SJCRH30 (cell line): ENCODE measurements around the gene MYCL. TPM values are rescaled to one million over a fixed set of nuclear protein-coding genes. Genes with fewer than 3 reads are reported as not detected.
"Not testable (repeated sequence)": the region's sequence is repeated elsewhere in the genome, so short reads cannot be mapped to it uniquely, and the experiment has no call there.

Experiments used
- DNase-seq, 2 experiments: peaks; one replicate each; pipeline ENCODE4 v3.0.0-alpha.2; 2015 to 2020
- H3K27ac ChIP-seq: fragments of 250-450 bp; sonication (Bioruptor Pico); 2 replicates; pipeline ENCODE4 v1.5.1; 2020; ENCODE audit warnings: mild to moderate bottlenecking, moderate library complexity
- H3K27me3 ChIP-seq: fragments of 250-450 bp; sonication (Bioruptor Pico); 2 replicates; pipeline ENCODE4 v1.5.1; 2020; ENCODE audit warnings: mild to moderate bottlenecking, moderate library complexity
- H3K36me3 ChIP-seq: fragments of 250-450 bp; sonication (Bioruptor Pico); 2 replicates; pipeline ENCODE4 v1.5.1; 2020; ENCODE audit warnings: mild to moderate bottlenecking, moderate library complexity
- H3K4me1 ChIP-seq: fragments of 250-450 bp; sonication (Bioruptor Pico); 2 replicates; pipeline ENCODE4 v1.5.1; 2020; ENCODE audit warnings: mild to moderate bottlenecking, moderate library complexity
- H3K4me3 ChIP-seq: fragments of 250-450 bp; sonication (Bioruptor Pico); 2 replicates; pipeline ENCODE4 v1.5.1; 2020; ENCODE audit warnings: mild to moderate bottlenecking, moderate library complexity
- H3K9me3 ChIP-seq: fragments of 250-450 bp; sonication (Bioruptor Pico); replicated peaks from 2 replicates; pipeline ENCODE4 v1.5.1; 2020; ENCODE audit warnings: mild to moderate bottlenecking, moderate library complexity
- total RNA-seq: library from RNA; depleted of rRNA; stranded (reverse); fragments of >200 nt; shearing (Covaris generic); gene quantifications from 2 replicates; pipeline ENCODE4 v1.2.3, GENCODE V29; 2014

Gene MYCL
- total RNA-seq, 1 experiment from 2014 or later = 16.4 TPM

DNA sequence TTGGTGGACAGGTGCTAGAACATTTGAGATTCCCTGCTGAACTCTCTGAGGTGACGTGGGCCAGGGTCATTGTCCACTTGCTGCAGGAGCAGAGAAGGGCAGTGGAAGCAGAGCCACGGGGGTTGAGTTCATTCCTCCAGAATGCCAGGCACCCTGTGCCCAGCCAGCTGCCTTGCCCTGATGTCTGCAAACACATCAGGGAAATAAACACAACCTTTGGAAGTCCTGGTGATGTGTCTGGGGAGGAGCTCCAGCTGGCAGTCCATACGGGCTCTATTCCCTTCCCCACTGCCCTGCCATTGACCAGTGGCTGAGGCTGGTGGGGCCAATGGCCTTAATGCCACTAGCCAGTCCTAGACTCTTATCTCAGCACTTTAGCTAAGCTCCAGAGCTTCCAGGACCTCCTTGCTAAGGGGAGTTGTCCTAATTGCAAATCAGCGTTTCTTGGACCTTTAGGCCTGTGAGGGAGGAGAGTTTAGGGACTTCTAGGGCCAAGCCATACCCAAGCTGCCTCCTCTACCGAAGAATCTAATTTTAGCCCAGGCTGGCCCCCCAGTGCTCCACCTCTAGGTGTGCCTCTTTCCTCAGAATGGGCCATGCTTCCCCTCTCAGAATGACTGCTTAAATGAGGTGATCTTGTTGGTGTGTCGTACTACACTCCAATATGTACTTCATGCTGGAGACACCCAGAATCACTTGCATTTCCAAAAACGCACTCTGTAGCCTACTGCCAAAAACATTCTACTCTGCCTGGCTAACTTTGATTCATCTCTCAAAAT is 27.3 kb upstream of the MYCL start:
- peaks cover 6% of the 10 kb centered on the region; the same call in 1 of the 2 replicates for H3K4me1 ChIP-seq
- H3K36me3 ChIP-seq = no peaks in the 10 kb centered on the region
- H3K9me3 ChIP-seq = no peaks in the 10 kb centered on the region
- no peak overlapping the region for H3K4me3 ChIP-seq
- H3K27me3 ChIP-seq = 0 out of 2 replicates have a peak, but pooled peaks cover 6% of the 10 kb centered on the region
- no peak for DNase-seq
- no peak overlapping the region for H3K27ac ChIP-seq

DNA sequence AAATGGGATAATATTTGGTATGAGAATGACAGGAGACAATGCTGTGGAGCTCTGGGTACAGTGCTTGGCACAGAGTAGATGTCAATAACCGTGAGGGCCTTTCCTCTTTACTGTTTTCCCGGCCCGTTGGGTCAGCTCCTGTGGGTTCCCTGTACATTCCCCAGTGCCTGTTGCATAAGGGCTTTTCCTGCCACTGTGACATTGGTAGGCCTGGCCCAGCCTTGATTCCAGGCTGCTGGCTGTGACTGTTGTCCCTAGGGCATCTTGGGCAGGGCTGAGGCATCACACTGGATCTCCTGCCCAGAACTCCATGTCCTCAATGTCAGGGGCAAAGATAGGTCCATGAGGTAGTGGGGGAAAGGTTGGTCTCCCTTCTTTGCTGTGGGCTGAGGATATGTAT is 25.8 kb upstream of the MYCL start:
- Histone ChIP-seq H3K36me3 (no peaks in the 10 kb centered on the region), H3K27ac (no peak overlapping the region), H3K4me3 (no peak overlapping the region), H3K4me1 (peaks cover 6% of the 10 kb centered on the region; the same call in 1 of the 2 replicates), H3K27me3 (0 out of 2 replicates have a peak, but pooled peaks cover 6% of the 10 kb centered on the region), H3K9me3 (no peaks in the 10 kb centered on the region)
- DNase-seq = no peak

DNA sequence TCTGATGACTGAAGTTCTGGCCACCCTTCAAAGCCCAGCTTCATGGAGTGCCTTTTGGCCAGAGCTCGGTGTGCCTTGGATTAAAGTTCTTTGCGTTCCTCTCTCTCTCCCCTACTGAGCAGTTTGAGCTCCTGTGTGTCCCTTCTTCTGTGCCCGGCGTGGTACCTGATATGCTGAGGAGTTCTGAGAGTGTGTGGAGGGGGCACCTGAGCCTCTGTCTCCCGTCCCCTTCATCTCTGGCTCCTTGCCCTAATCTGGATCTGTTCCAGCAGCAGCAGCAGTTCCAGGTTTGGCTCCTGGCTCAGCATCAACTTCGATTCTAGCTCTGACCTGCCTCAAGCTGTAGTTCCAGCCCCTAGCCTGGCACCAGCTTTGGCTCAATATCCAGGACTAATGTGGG is 25.1 kb upstream of the MYCL start:
- Histone ChIP-seq H3K27ac (no peak overlapping the region), H3K4me1 (peaks cover 6% of the 10 kb centered on the region; the same call in 1 of the 2 replicates), H3K36me3 (no peaks in the 10 kb centered on the region), H3K4me3 (no peak overlapping the region), H3K9me3 (no peaks in the 10 kb centered on the region), H3K27me3 (0 out of 2 replicates have a peak, but pooled peaks cover 6% of the 10 kb centered on the region)
- DNase-seq = no peak

GRCh38 chr1:39926343-39926793 is 24.7 kb upstream of the MYCL start:
- H3K36me3 ChIP-seq = no peaks in the 10 kb centered on the region
- no peaks in the 10 kb centered on the region for H3K9me3 ChIP-seq
- peaks cover 6% of the 10 kb centered on the region; the same call in 1 of the 2 replicates for H3K27me3 ChIP-seq
- H3K27ac ChIP-seq = no peak overlapping the region
- peak; percentile 49 to 55 for DNase-seq
- no peak overlapping the region for H3K4me3 ChIP-seq
- peaks cover 6% of the 10 kb centered on the region; the same call in 1 of the 2 replicates for H3K4me1 ChIP-seq

- Histone ChIP-seq H3K27me3 (peaks cover 6% of the 10 kb centered on the region; the same call in 1 of the 2 replicates), H3K27ac (no peak overlapping the region), H3K9me3 (no peaks in the 10 kb centered on the region), H3K36me3 (no peaks in the 10 kb centered on the region), H3K4me1 (peaks cover 6% of the 10 kb centered on the region; the same call in 1 of the 2 replicates), H3K4me3 (no peak overlapping the region)
- DNase-seq = no peak
These were observed 24.1 kb upstream of the MYCL start for GRCh38 chr1:39925721-39926342.

DNA sequence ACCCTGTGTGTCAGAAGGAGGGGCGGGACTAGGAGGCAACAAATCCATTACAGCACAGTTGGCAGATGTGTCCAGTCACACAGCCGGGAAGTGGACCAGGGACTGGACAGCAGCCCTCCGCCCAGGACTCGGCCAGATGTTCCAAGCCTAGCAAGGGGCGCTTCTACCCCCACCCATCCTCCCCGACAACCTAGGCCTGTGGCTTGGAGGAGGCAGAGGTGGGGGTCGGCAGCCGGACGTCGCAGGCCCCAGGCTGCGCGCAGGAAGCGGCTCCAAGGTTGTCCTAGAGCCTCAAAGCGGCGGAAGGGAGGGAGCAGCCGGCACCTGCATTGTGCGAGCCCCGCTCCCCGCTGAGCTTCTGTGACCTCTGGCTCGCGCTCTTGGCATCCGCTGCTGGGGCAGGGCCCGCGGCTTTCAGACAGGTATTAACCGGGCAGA is 20.6 kb upstream of the MYCL start:
- Histone ChIP-seq H3K36me3 (no peaks in the 10 kb centered on the region), H3K27ac (no peak overlapping the region), H3K4me3 (no peak overlapping the region), H3K9me3 (no peaks in the 10 kb centered on the region), H3K27me3 (peaks cover 6% of the 10 kb centered on the region; the same call in 1 of the 2 replicates), H3K4me1 (peaks cover 6% of the 10 kb centered on the region; the same call in 1 of the 2 replicates)
- no peak for DNase-seq

GRCh38 chr1:39919545-39919944 is 17.8 kb upstream of the MYCL start:
- DNase-seq = peak; percentile 57 to 85
- Histone ChIP-seq H3K4me3 (no peak overlapping the region), H3K27ac (no peak overlapping the region), H3K27me3 (peaks cover 4% of the 10 kb centered on the region; the same call in 1 of the 2 replicates), H3K4me1 (no peaks in the 10 kb centered on the region), H3K9me3 (no peaks in the 10 kb centered on the region), H3K36me3 (no peaks in the 10 kb centered on the region)

GRCh38 chr1:39917825-39918224 is 16.1 kb upstream of the MYCL start:
- DNase-seq = peak in 1 of 2 experiments; percentile 30
- Histone ChIP-seq H3K4me1 (no peaks in the 10 kb centered on the region), H3K27me3 (no peaks in the 10 kb centered on the region; the same call in 1 of the 2 replicates), H3K4me3 (no peak overlapping the region), H3K9me3 (no peaks in the 10 kb centered on the region), H3K27ac (no peak overlapping the region), H3K36me3 (no peaks in the 10 kb centered on the region)

DNA sequence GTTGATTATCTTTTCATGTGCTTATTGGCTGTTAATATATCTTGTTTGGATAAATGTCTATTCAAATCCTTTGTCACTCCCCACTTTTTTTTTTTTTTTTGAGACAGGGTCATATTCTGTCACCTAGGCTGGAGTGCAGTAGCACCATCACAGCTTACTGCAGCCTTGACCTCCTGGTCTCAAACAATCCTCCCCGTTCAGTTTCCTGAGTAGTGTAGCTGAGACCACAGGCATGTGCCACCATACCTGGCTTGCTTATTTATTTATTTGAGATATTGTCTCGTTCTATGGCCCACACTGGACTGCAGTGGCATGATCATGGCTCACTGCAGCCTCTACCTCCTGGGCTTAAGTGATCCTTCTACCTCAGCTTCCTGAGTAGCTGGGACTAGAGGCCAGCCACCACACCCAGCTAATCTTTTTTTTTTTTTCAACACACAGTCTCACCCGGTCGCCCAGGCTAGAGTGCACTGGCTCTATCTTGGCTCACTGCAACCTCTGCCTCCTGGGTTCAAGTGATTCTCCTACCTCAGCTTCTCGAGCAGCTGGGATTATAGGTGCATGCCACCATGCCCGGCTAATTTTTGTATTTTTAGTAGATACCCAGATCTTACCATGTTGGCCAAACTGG is 13.9 kb upstream of the MYCL start:
- no peak for DNase-seq
- Histone ChIP-seq H3K4me3 (no peak overlapping the region), H3K4me1 (no peaks in the 10 kb centered on the region), H3K27me3 (no peaks in the 10 kb centered on the region), H3K36me3 (no peaks in the 10 kb centered on the region), H3K9me3 (no peaks in the 10 kb centered on the region), H3K27ac (no peak overlapping the region)

DNA sequence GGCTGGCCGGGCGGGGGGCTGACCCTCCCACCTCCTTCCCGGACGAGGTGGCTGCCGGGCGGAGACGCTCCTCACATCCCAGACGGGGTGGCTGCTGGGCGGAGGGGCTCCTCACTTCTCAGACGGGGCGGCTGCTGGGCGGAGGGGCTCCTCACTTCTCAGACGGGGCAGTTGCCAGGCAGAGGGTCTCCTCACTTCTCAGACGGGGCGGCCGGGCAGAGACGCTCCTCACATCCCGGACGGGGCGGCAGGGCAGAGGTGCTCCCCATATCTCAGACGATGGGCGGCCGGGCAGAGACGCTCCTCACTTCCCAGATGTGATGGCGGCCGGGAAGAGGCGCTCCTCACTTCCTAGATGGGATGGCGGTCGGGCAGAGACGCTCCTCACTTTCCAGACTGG is 11.4 kb upstream of the MYCL start:
- H3K27me3 ChIP-seq, DNase-seq: not testable (repeated sequence)

DNA sequence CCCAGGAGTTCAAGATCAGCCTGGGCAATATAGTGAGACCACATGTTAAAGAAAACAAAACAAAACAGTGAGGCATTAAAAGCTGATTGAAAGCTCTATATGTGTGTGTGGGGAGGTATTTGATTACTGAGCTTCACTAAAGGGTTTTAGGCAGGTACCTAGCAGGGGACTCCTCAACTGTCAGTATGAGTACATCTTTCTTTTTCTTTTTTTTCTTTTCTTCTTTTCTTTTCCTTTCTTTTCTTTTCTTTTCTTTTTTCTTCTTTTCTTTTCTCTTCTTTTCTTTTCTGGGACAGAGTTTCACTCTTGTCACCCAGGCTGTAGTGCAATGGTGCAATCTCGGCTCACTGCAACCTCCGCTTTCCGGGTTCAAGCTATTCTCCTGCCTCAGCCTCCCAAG is 8.5 kb upstream of the MYCL start:
- Histone ChIP-seq H3K27ac (no peak overlapping the region), H3K9me3 (peaks cover 9% of the 10 kb centered on the region), H3K4me1 (no peaks in the 10 kb centered on the region), H3K27me3 (no peaks in the 10 kb centered on the region), H3K36me3 (no peaks in the 10 kb centered on the region), H3K4me3 (no peak overlapping the region)
- no peak for DNase-seq

More for the DNA sequence above, 11.4 kb upstream of the MYCL start:
- H3K9me3 ChIP-seq, H3K4me1 ChIP-seq, H3K27ac ChIP-seq, H3K4me3 ChIP-seq, H3K36me3 ChIP-seq: not testable (repeated sequence)

- H3K4me1 ChIP-seq = no peaks in the 10 kb centered on the region
- no peak for DNase-seq
- H3K36me3 ChIP-seq = no peaks in the 10 kb centered on the region
- peaks cover 9% of the 10 kb centered on the region for H3K9me3 ChIP-seq
- H3K27ac ChIP-seq = no peak overlapping the region
- no peaks in the 10 kb centered on the region for H3K27me3 ChIP-seq
- no peak overlapping the region for H3K4me3 ChIP-seq
These were observed 6.8 kb upstream of the MYCL start for GRCh38 chr1:39908534-39908933.

GRCh38 chr1:39907528-39908453 is 6.1 kb upstream of the MYCL start:
- DNase-seq = no peak
- H3K27me3 ChIP-seq = 0 out of 2 replicates have a peak, but pooled peaks cover 6% of the 10 kb centered on the region
- no peaks in the 10 kb centered on the region for H3K36me3 ChIP-seq
- H3K9me3 ChIP-seq = peaks cover 9% of the 10 kb centered on the region
- no peak overlapping the region for H3K4me3 ChIP-seq
- H3K27ac ChIP-seq = no peak overlapping the region
- H3K4me1 ChIP-seq = no peaks in the 10 kb centered on the region

DNA sequence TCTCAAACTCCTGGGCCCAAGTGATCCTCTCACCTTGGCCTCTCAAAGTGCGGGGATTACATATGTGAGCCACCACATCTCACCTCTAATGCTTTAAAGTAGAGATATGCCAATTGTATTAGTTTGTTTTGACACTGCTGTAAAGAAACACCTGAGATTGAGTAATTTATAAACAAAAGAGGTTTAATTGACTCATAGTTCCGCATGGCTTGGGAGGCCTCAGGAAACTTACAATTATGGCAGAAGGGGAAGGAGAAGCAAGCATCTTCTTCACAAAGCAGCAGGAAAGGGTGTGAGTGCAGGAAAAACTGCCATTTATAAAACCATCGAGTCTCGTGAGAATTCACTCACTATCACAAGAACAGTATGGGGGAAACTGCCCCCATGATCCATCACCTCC is 3.5 kb upstream of the MYCL start:
- Histone ChIP-seq H3K4me1 (peaks cover 3% of the 10 kb centered on the region; the same call in 1 of the 2 replicates), H3K27ac (no peak overlapping the region), H3K36me3 (no peaks in the 10 kb centered on the region), H3K4me3 (no peak overlapping the region), H3K9me3 (peaks cover 9% of the 10 kb centered on the region), H3K27me3 (0 out of 2 replicates have a peak, but pooled peaks cover 9% of the 10 kb centered on the region)
- no peak for DNase-seq
